ENCODE data around the gene GATA5. TPM values are rescaled to one million over a fixed set of nuclear protein-coding genes. Genes with fewer than 3 reads are reported as not detected.

GATA5 gene
- total RNA-seq, 2 experiments from 2014 or later = not detected

- no peak for TF ChIP-seq CTCF (IDR thresholded peaks at IDR 0.05)
- peaks cover 57% of the 10 kb centered on the region for H3K27me3 Mint-ChIP-seq
Measured at GRCh38 chr20:62485701-62486089, 9.9 kb upstream of the GATA5 start.

GRCh38 chr20:62485062-62485700 is 9.4 kb upstream of the GATA5 start:
- no peak for TF ChIP-seq CTCF (IDR thresholded peaks at IDR 0.05)
- H3K27ac Mint-ChIP-seq = no peak overlapping the region
- DNase-seq = no peak
- ChIA-PET CTCF (no interaction called here), POLR2A (no interaction called here)
- no peaks in the 10 kb centered on the region for H3K36me3 Mint-ChIP-seq (ENCODE audit: low read depth)
- ATAC-seq = no peak
- H3K4me1 Mint-ChIP-seq (ENCODE audit: low read depth) = peaks cover 6% of the 10 kb centered on the region
- peaks cover 56% of the 10 kb centered on the region for H3K27me3 Mint-ChIP-seq
- intact Hi-C loops (cut with micrococcal nuclease) = no loop called here
- no peaks in the 10 kb centered on the region for H3K9me3 Mint-ChIP-seq
- H3K4me3 Mint-ChIP-seq = no peak overlapping the region

More at GRCh38 chr20:62485701-62486089, 9.9 kb upstream of the GATA5 start:
- no peak for ATAC-seq
- intact Hi-C loops (cut with micrococcal nuclease) = no loop called here
- H3K4me1 Mint-ChIP-seq (ENCODE audit: low read depth) = peaks cover 6% of the 10 kb centered on the region
- POLR2A ChIA-PET = no interaction called here
- CTCF ChIA-PET = no interaction called here
- no peak overlapping the region for H3K4me3 Mint-ChIP-seq
- H3K36me3 Mint-ChIP-seq (ENCODE audit: low read depth) = no peaks in the 10 kb centered on the region
- H3K9me3 Mint-ChIP-seq = no peaks in the 10 kb centered on the region
- no peak overlapping the region for H3K27ac Mint-ChIP-seq
- DNase-seq = no peak

GRCh38 chr20:62484478-62484877 is 8.7 kb upstream of the GATA5 start:
- no peak for ATAC-seq
- Mint-ChIP-seq H3K4me3 (no peak overlapping the region), H3K27ac (no peak overlapping the region), H3K4me1 (ENCODE audit: low read depth) (peaks cover 6% of the 10 kb centered on the region), H3K9me3 (no peaks in the 10 kb centered on the region), H3K27me3 (peaks cover 58% of the 10 kb centered on the region), H3K36me3 (ENCODE audit: low read depth) (no peaks in the 10 kb centered on the region)
- DNase-seq = no peak
- intact Hi-C loops (cut with micrococcal nuclease) = no loop called here
- no peak for TF ChIP-seq CTCF (IDR thresholded peaks at IDR 0.05)
- ChIA-PET CTCF (no interaction called here), POLR2A (no interaction called here)

GRCh38 chr20:62483613-62484458 is 8.0 kb upstream of the GATA5 start:
- ChIA-PET POLR2A (no interaction called here), CTCF (interaction anchor here (1.1 kb wide), 1 partner anchor 12 kb away, joined by 3 read pairs; no protein-coding TSS in a partner anchor)
- peaks cover 60% of the 10 kb centered on the region for H3K27me3 Mint-ChIP-seq

More at GRCh38 chr20:62483613-62484458, 8.0 kb upstream of the GATA5 start:
- TF ChIP-seq CTCF (IDR thresholded peaks at IDR 0.05) = no peak
- Mint-ChIP-seq H3K36me3 (ENCODE audit: low read depth) (no peaks in the 10 kb centered on the region), H3K9me3 (no peaks in the 10 kb centered on the region), H3K4me1 (ENCODE audit: low read depth) (peaks cover 6% of the 10 kb centered on the region), H3K27ac (no peak overlapping the region), H3K4me3 (no peak overlapping the region)
- DNase-seq = no peak
- ATAC-seq = no peak
- intact Hi-C loops (cut with micrococcal nuclease) = no loop called here
